Ishikawa (cell line): ENCODE data around the gene PDE1C.

Experiments used
- CEBPB ChIP-seq: IDR thresholded peaks from 2 replicates; pipeline ENCODE4 v1.6.1; 2012
- CREB1 ChIP-seq: IDR thresholded peaks from 2 replicates; pipeline ENCODE4 v1.6.1; 2012; ENCODE audit warnings: low read depth
- EGR1 ChIP-seq: IDR thresholded peaks from 2 replicates; pipeline ENCODE4 v1.6.1; 2012
- EP300 ChIP-seq: IDR thresholded peaks from 2 replicates; pipeline ENCODE4 v1.6.1; 2012; ENCODE audit warnings: borderline replicate concordance
- FOXM1 ChIP-seq: IDR thresholded peaks from 2 replicates; pipeline ENCODE4 v1.6.1; 2012; ENCODE audit warnings: low read depth, borderline replicate concordance
- MAX ChIP-seq: IDR thresholded peaks from 2 replicates; pipeline ENCODE4 v1.6.1; 2012
- NFIC ChIP-seq: IDR thresholded peaks from 2 replicates; pipeline ENCODE4 v1.6.1; 2012
- RAD21 ChIP-seq: IDR thresholded peaks from 2 replicates; pipeline ENCODE4 v1.6.1; 2012; ENCODE audit warnings: low read depth
- TAF1 ChIP-seq: IDR thresholded peaks from 2 replicates; pipeline ENCODE4 v1.6.1; 2012; ENCODE audit warnings: low read depth, mild to moderate bottlenecking
- TCF12 ChIP-seq: IDR thresholded peaks from 2 replicates; pipeline ENCODE4 v1.6.1; 2012; ENCODE audit warnings: low read depth
- TEAD4 ChIP-seq: IDR thresholded peaks from 2 replicates; pipeline ENCODE4 v1.6.1; 2012
- USF1 ChIP-seq: IDR thresholded peaks from 2 replicates; pipeline ENCODE4 v1.6.1; 2012
- YY1 ChIP-seq: IDR thresholded peaks from 2 replicates; pipeline ENCODE4 v1.6.1; 2012; ENCODE audit warnings: low read depth
- ZBTB7A ChIP-seq: IDR thresholded peaks from 2 replicates; pipeline ENCODE4 v1.6.1; 2012; ENCODE audit warnings: low read depth
- TF ChIP-seq, protein P1 (sequence below): IDR thresholded peaks from 2 replicates; pipeline ENCODE4 v1.6.1; 2012; ENCODE audit warnings: low read depth, mild to moderate bottlenecking

Gene PDE1C

DNA sequence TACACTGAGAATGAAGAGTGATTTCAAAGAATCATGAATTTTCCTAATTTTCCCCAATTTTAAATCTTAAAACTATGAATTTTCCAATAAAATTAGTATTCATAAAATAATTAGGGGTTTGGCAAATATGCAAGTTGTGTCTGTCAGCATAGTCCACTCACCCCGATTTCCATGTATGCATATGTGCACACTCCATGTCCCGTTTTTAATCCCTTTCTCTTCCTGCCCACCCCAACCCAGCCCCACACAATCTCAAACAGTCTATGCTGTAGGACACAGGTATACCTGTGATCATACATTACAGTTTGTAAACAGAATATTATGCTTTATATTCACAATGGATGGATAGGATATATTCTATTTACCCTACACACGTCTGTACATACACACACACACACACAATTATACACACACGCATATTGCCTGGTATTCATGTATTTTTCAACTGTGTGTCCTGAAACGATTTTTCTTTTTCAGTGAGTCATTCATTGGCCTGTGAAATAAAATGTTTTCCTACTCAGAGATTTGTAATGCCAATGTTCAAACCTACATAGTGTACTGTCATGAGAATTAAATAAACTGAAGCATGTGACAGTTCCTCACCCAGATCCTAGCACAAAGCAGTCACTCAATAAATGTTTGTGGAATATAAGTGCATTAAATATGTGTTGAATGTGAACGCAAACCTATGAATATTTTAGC is 144.3 kb downstream of the PDE1C start:
- TF ChIP-seq EGR1 (no peak), TEAD4 (no peak), ZBTB7A (no peak), TAF1 (no peak), USF1 (no peak), MAX (no peak)

- no peak for TF ChIP-seq RAD21
- no peak for TF ChIP-seq TEAD4
- TF ChIP-seq USF1, result no peak
- no peak for TF ChIP-seq NFIC
- no peak for TF ChIP-seq EP300
Observed at GRCh38 chr7:31924251-31924650, 146.0 kb downstream of the PDE1C start.

DNA sequence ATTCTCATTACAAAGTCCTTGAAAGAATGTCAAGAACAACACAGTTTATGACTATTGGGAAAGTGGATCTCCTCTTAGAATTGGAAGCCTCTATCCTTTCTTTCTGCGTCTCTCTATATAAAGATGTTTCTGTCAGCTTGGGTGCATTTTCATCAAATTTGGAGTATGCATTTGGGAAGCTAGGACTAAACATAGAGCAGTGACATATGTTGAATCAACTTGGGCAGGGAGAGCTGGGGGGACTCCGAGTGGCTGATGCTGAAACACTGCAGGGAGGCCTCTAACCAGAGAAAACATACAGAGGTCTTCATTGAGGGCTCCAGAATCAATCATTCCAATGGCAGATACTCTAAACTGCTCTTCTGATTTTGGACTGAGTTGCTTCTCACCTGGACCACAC is 147.4 kb downstream of the PDE1C start:
- no peak for TF ChIP-seq TCF12
- no peak for TF ChIP-seq CEBPB
- TF ChIP-seq RAD21, result no peak
- TF ChIP-seq TEAD4, result no peak
- TF ChIP-seq, protein P1, sequence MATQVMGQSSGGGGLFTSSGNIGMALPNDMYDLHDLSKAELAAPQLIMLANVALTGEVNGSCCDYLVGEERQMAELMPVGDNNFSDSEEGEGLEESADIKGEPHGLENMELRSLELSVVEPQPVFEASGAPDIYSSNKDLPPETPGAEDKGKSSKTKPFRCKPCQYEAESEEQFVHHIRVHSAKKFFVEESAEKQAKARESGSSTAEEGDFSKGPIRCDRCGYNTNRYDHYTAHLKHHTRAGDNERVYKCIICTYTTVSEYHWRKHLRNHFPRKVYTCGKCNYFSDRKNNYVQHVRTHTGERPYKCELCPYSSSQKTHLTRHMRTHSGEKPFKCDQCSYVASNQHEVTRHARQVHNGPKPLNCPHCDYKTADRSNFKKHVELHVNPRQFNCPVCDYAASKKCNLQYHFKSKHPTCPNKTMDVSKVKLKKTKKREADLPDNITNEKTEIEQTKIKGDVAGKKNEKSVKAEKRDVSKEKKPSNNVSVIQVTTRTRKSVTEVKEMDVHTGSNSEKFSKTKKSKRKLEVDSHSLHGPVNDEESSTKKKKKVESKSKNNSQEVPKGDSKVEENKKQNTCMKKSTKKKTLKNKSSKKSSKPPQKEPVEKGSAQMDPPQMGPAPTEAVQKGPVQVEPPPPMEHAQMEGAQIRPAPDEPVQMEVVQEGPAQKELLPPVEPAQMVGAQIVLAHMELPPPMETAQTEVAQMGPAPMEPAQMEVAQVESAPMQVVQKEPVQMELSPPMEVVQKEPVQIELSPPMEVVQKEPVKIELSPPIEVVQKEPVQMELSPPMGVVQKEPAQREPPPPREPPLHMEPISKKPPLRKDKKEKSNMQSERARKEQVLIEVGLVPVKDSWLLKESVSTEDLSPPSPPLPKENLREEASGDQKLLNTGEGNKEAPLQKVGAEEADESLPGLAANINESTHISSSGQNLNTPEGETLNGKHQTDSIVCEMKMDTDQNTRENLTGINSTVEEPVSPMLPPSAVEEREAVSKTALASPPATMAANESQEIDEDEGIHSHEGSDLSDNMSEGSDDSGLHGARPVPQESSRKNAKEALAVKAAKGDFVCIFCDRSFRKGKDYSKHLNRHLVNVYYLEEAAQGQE, result no peak
- no peak for TF ChIP-seq MAX
- no peak for TF ChIP-seq YY1
- TF ChIP-seq ZBTB7A, result no peak
- TF ChIP-seq FOXM1, result no peak
- TF ChIP-seq USF1, result no peak
- TF ChIP-seq TAF1, result no peak
- no peak for TF ChIP-seq EGR1
- no peak for TF ChIP-seq CREB1
- no peak for TF ChIP-seq NFIC
- TF ChIP-seq EP300, result no peak

- TF ChIP-seq EP300 (no peak), MAX (no peak), CREB1 (no peak), FOXM1 (no peak), NFIC (no peak), USF1 (no peak), ZBTB7A (no peak), TAF1 (no peak), CEBPB (no peak), TEAD4 (no peak), RAD21 (no peak), YY1 (no peak), EGR1 (no peak), TCF12 (no peak)
- TF ChIP-seq, protein P1, result no peak
Observed at GRCh38 chr7:31921047-31921446, 149.2 kb downstream of the PDE1C start.
